CD4-positive, alpha-beta T cell treated with Interleukin-4 for 1 hour (primary cell): ENCODE results near the gene S100PBP.
A peak's percentile ranks its signal among the peaks of the same experiment; 100 is the strongest.

Experiments used
- DNase-seq, 2 donors: peaks; one replicate each; pipeline ENCODE4 v3.0.0-alpha.2; 2020 to 2022

The S100PBP gene

DNA sequence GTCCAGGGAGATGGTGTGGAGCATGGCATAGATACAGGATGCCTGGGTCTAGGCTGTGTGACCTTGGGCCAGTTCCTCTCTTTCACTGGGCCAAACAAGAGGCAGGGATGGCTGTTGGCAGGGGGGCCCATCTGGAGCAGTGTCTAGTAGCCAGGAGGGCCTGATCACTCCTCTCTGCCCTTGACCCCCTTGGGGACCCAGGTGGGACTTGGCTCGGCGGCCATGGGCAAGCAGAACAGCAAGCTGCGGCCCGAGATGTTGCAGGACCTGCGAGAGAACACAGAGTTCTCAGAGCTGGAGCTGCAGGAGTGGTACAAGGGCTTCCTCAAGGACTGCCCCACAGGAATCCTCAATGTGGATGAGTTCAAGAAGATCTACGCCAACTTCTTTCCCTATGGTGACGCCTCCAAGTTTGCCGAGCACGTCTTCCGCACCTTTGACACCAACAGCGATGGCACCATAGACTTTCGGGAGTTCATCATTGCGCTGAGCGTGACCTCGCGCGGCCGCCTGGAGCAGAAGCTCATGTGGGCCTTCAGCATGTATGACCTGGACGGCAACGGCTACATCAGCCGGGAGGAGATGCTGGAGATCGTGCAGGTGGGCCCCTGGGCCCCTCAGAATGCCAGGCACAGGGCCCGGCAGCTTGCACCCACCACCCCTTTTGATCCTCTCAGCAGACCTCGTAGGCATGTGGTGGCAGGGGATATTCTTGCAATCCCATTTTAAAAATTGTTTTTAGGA, 71.4 kb downstream of the S100PBP start:
- DNase-seq = no peak

DNA sequence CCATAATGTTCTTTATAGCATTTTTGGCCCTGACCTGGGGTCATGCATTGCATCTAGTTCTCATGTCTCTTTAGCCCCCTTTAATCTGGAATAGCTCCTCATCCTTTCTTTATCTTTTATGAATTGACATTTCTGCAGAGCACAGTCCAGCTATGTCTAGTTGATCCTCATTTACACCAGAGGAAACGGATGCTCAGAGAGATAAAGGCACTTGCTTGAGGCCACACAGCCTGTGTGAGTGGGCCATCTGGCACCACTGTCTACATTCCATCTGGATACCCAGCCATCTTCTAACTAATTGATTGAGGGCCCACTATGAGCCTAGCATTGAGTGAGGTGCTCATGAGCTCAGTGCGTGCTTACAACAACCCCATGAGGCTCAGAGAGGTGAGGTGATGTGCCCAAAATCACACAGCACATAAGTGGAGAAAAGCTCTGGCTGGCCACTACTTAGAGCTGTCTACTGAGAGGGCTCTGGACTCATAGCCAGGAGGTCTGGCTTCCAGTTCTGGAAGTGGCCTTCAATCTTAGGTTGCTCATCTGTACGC, 72.4 kb downstream of the S100PBP start:
- DNase-seq = no peak

DNA sequence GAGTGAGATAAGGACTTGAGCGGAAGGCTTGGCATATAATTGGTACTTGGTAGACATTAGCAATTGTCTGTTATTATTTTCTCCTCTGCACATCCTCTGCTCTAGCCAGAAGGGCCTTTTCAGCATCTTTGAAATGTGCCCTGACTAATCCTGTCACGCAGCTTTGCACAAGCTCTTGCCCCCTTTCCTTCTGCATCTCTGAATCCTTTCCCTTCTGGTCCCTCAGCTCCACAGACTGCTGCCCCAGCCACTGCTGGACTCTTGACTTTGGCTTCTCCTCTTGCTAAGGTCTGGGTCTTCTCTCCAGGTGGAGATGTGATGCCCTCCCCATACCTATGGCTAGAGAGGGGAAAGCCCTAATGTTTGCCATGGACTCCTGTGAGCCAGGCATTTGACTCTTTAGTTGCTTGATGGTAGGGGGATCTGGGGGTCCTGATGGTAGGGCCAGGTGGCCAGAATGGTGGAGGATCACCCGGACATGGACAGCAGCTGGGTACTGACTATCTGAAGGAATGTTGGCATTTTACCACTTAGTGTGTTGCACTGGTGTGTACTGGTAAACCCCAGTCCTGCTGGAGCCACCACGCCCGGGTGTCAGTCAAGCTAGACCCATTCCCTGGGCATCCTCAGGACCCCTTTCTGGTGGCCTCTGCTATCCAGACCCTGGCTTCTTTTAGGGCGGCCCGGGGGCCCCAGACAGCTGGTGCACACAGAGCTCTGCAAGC, 73.2 kb downstream of the S100PBP start:
- no peak for DNase-seq

DNA sequence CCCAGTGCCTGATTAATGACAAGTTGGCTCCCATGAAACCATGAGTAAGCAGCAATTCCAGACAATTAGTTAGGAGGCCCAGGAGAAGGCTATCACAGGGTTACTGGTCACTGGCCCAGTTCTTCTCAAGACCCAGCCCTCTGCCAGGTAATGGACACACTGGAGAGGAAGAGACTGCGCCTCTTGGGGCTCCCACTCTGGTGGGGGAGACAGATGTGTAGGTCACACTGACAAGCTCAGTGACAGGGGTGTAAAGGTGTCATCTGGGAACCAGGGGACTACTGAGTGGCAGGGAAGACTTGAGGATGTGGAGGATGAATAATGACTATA, 73.8 kb downstream of the S100PBP start:
- DNase-seq = no peak

DNA sequence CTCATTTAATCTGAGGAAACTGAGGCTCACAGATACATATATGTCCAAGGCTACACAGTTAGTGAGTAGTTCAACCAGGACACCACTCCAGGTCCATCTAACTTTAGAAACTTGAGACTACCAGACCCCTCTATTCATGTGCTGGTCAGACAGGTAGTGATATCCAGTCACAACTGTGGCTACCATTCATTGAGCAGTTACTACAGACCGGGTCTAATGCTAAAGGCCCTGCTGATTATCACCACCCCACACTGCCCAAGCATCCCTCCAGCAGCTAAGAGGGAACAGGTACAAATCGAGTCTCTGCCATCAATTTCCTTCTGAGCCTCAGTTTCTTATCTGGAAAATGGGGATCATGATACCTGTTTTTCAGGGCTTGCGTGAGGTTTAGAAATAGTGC, 74.2 kb downstream of the S100PBP start:
- DNase-seq = no peak

DNA sequence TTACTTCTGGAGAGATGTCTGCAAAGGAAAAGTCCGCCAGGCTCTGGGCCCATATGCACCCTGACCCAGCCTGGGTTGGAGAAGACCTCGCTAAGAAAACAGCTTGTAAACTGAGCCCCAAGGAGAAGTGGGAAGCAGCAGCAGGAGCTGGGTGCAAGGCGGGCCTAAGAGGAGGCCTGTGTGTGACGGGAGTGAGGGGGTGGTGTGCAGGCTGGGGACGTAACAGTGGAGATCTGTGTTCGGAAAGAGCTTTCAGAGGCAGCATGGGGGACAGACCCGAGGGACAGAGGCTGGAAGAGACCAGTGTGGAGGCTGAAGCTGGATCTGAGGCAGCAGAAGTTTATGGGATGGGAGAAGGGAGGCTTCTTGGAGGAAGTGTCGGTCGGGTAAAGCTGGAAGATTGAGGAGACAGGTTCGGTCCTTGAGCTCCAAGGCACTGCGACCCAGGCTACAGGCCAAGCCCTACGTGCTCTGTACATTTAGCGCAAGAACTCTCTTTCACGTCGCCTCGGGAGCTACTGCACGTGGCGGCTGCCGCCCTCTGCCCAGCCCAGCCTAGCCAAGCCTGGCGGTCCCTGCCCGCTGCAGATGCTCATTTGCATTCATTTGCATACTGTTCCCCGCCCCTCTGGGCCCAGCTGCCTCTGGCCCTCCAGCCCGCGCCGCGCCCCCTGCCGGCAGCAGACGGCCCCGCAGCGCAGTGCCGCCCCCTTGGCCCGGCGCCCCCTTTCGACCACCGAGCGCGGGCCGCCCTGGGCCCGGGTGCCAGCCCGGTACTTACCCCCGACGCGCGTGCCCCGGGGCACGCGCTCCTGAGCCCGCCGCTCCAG, 75.1 kb downstream of the S100PBP start:
- DNase-seq = peak in 1 of 2 donors; percentile 30

DNA sequence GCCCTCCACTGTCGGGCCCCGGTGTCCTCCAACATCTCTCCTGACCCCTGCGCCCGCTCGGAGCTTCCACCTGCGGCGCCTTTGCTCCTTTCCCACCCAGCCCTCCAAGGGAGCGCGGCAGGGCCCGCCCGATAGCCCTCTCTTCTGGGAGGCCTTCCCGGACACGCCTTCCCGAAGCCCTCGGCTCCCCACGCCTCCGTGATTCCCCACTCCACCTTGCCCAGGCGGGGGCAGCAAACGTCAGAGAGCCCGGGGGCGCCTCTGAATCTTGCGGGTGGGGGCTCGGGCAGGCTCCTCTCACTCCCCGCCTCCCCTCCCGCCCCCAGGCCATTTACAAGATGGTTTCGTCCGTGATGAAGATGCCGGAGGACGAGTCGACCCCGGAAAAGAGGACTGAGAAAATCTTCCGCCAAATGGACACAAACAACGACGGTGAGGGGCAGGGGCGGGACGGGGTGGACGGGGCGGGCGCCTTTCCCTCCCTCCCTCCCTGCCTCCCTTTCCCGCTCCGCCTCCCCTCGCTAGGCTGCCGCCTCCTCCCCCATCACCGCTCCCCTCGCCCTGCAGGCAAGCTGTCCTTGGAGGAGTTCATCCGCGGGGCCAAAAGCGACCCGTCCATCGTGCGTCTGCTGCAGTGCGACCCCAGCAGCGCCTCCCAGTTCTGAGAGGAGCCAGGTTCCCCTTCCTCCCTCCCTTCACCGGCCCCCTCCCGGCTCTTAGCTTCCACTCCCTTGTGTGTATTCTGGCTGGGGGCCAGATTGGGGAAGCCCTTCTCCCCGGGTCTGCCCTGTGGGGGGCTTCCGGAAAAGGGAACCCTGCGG, 76.0 kb downstream of the S100PBP start:
- DNase-seq = no peak

DNA sequence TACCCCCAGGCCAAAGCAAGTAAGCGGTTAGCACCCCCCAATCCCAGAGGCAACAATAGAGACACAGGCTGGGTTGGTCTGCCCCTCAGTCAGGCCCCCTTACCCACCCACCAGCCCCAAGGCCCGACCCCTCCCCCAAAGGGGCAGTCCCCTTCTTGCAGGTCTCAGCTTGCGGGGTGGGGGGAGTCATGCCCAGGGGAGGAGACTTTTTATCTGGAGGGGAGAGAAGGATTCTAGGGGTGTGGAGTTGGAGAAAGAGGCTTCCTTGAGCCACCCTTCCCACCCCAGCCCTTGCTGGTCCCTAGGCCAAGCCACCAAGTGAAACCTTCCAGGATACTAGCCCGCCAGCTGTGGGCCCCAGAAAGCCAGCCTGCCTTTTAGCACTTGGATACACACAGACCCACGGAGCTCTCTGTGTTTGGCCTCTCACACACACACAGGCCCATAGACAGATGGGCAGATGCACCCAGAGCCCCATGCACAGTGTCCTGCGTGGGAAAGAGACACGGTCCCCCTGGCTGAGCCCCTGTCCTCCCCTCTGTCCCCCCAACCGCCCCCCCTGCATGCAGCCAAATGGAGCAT, 76.7 kb downstream of the S100PBP start:
- no peak for DNase-seq

DNA sequence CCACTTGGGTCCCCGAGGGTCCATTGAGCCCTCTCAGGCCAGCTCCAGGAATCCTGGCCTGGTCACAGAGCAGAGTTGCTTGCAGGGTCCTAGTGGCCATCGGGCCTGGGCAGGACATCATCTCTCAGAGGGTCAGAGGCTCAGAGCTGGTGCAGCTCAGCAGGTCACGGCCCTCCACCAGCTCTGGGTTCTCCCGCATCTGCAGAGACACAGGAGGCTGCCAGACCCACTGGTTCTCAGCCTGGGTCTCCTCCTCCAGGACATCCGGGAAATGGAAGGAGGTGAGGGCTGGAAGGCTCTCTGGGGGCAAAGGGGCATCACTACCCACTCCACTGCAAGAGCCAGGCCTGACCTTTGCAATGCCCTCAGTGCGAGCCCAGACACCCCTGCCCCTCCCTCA, 77.2 kb downstream of the S100PBP start:
- no peak for DNase-seq

DNA sequence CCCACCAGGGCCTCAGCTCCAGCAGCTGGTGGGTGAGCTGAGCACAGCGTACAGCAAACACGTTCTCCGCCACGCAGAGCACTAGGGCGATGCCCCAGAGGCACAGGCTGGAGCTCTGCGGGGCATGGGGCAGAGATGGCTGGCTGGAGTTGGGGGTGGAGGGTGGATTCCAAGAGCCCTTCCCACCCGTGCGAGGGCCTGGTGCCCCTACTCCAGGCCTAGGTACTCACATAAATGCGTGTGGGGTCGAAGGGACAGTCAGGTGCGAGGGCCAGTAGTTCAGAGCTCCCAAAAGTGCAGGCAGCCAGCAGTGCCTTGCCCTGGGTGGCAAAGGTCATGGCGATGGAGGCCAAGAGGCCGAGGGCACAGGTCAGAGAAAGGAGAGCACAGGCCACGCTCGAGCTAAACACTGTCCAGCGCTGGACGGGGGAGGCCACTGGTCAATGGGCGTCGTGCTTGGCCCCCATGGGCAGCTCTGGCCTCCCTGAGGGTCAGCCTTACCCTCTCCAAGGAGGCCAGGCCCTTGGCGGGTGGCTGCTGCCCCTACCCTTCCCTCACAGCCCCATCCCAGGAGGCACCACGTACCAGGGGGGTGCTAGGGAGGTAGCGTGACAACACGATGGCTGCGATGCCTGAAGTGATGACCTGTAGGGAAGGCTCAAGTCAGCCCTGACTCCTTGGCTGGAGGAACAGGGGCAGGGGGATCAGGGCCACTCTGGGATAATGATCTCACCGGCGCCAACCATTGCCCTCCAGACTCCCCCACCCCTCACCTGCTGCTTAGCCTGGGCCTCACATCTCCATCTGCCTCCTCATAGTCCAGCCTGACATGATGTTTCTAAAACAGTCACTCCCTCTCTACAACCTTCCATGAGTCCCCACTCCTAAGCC, 78.1 kb downstream of the S100PBP start:
- no peak for DNase-seq

DNA sequence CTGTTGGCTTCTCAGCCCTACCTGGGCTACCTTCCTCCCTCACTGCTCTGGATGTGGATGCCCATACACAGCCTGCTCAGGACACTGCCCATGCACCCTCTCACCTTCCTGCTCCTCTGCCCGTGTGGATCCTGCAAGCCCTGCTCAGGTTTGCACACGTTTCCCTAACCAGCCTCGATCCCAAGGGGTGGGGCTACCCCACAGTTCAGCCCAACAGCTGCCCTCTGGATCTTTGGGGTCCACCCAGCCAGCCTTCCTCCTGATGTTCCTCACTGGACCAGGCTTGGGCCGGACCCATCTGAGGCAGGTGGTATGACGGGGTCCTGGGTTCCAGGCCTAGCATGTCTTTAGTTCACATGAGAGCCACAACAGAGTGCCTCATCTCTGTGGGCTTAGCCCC, 79.0 kb downstream of the S100PBP start:
- no peak for DNase-seq

DNA sequence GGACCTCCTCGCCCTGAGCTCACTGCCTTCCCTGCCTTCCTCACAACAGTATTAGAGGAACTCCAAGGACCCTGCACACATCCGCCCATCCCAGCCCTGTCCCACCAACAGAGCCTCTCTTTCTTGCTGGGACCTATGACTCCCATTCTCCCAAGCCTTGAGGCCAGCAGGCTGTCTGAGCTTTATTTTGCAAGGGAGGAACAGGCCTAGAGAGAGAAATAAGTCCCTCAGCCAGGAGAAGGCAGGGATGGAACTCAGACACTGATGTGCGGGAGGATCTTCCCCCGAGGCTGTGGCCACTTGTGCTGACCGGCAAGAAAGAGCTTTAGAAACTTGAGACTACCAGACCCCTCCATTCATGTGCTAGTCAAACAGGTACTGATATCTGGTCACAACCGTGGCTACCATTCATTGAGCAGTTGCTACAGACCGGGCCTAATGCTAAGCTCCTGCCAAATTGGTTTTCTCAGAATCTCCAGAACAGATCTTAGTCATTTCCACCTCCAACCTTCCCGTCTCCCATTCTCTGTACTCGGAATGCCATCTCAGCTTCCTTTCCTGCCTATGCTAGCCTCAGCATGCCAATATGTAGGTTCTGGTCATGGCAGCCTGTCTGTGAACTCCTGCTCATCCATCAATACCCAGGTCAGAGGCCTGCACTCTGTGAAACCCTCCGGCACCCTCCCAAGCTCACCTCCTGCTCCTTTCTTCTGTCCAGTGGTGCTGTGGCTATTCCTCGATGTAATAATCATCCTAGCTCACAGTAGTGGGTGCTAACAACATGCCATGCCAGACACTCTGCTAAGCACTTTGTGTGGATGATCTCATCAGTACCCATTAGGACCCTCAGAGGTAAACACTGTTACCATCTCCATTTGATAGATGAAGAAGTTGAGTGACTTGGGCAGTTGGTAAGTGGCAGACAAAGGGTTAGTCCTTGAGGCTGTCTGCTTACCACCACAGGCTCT, 79.9 kb downstream of the S100PBP start:
- no peak for DNase-seq

DNA sequence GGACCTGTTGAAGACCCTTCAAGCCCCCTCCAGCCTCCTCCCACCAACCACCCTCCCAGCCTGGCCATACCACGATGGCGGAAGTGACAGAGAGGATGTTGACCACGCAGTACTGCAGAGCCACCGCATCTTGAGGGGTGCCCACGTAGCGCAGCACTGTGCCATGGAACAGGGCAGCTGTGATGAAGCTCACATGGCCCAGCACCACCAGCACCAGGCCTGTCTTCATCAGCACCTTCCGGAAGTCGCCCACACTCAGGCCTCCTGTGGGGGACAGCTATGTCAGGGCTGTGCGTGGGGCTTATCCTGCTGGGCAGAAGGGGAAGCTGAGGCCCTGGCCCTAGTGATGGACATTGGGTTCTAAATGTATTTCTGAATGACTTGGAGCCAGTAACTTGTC, 80.6 kb downstream of the S100PBP start:
- no peak for DNase-seq

DNA sequence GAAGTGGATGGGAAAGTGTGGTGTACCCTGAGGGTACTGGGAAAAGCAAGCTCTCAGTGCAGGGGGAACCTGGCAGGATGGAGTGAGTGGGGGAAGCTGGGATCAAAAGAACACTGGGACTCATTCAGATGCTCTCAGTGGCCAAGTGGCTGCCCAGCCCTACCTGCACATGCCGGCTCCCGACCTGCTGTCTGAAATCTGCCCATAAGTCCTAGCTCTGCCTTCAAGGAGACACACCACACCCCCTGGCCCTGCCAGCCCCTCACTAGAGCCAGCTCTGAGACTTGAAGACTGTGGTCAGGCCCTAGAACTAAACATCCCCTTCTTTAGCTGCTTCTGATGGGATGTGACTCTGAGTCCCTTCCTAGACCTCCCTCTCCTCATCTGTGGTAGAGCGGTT, 81.5 kb downstream of the S100PBP start:
- DNase-seq = no peak

DNA sequence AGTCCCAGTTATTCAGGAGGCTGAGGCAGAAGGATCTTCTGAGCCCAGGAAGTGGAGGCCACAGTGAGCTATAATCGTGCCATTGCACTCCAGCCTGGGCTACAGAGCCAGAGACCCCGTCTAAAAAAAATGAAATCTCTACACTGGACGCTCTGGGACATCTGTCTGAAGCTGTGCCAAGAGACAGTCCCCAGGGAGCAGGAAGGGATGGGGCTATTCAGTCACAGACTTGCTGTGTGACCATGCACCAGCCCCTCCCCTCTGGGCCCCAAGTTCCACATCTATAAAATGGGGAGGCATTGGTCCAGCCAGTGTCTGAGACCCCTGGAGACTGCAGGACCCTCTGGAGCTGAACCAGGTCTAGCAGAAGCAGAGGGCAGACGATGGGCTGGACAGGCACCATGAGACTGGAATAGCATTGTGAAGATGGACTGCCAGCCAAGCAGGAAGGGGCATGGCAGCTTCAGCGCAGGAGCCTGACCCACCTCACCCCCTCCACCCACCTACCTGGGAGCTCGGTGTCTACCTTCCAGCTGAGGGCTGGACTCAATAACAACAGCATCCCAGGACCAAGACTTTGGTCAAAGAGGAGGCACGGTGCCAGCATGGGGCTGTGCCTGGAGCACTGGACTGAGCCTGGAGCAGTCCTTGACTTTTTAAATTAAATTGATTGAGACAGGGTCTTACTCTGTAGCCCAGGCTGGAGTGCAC, 82.3 kb downstream of the S100PBP start:
- DNase-seq = no peak

DNA sequence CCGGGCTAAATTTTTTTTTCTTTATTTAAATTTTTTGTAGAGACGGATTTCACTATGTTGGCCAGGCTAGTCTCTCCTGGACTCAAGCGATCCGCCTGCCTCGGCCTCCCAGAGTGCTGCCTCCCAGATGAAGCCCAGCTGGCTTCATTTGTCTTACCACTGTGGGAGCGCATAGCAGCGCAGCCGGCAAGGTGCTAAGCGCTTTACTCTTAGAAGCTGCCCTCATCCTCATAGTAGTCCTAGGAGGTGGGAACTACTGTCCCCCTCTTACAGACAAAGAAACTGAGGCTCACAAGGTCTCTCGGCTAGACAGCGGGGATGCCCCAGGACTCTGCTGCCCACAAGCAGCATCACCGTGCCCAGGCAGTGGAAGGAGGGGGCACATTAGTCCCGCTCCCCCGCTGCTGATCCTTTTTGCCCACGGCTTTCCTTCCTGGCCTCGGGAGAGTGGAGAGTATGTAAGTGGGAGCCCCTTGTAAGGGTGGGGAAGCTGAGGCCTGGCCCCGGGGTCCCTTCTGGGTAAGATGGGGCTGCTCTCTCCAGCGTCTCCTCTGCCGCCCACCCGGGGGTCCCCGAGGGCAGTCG, 83.0 kb downstream of the S100PBP start:
- DNase-seq = no peak

DNA sequence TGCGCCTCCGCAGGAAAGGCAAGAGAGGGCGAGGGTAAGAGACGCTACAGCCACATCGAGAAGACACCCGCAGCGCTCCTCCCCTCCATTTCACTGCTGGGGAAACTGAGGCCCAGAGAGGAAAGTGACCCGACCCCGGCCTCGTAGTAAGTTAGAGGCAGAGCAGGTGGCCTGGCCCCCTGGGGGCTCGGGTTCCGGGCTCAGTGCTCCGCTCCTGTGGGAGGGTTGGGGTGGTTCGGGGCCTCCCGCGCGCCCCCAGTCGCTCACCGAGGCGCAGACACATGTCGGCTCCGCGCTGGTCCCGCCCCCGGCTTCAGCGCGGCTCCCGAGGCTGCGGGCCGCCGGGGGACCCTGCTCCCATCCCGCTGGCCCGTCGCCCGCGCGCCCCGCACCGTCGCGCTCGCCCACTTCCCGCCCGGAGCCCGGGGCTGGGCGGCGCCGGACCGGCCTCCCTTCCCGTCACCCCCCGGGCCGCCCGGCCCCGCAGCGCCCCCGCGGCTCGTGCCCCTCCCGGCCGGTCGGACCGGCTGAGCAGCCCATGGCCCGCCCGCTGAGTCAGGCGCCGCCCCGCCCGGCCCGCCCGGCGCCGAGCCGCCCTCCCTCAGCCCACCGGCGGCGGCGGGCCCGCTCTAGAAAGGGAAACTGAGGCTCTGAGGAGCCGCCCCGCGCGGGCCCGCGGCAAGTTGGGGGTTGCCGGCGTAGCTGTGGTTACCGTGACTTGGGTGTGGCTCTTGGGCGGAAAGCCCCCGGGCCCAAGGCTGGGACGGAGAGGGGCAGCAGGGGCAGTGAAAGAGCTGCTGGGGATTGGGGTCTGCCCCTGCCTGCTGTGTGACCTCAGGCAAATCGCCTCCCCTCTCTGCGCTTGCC, 83.7 kb downstream of the S100PBP start, which contains the start of gene TMEM54:
Gene TMEM54, minus strand, starts transcription at position 434 of the 867 bp plus-strand sequence. Its CDS starts 151 bp downstream, at position 283.
- DNase-seq = no peak
